ENCODE measurements around the gene OGFOD3.
"Not testable (repeated sequence)": the region's sequence is repeated elsewhere in the genome, so short reads cannot be mapped to it uniquely, and the experiment has no call there.

OGFOD3 gene, protein sequence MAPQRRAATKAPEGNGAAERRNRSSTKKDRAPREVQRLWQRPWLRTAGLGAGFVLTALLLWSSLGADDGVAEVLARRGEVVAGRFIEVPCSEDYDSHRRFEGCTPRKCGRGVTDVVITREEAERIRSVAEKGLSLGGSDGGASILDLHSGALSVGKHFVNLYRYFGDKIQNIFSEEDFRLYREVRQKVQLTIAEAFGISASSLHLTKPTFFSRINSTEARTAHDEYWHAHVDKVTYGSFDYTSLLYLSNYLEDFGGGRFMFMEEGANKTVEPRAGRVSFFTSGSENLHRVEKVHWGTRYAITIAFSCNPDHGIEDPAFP

GRCh38 chr17:82418001-82418986 is at the start of gene OGFOD3, which contains the start of gene HEXD:
Gene OGFOD3 (minus strand): TSS chr17:82418586. CDS start chr17:82418485, 101 bp downstream.
Gene HEXD (plus strand): TSS chr17:82418347. CDS start chr17:82419800, 1,453 bp downstream.
- DNase-seq = peak; percentile 92

DNA sequence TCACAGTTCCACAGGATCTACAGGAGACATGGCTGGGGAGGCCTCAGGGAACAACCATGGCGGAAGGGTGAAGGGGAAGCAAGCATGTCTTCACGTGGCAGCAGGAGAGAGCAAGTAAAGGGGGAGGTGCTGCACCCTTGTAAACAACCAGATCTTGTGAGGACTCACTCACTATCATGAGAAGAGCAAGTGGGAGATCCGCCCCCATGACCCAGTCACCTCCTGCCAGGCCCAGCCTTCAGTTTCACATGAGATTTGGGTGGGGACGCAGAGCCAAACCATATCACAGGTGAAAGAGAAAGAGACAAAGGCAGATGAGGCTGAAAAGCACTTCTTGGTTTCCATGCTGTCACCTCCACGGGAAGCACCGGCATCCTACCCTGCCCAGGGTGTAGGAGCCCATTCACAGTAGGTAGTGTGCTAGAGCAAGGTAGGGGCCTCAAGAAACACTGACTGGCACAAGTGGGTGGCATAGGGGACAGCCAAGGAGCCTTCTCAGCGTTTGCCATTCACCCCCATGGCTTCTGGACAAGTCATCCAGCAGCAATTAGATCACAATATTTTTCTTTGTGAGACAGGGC is 46.7 kb upstream of the OGFOD3 start:
- DNase-seq = no peak

DNA sequence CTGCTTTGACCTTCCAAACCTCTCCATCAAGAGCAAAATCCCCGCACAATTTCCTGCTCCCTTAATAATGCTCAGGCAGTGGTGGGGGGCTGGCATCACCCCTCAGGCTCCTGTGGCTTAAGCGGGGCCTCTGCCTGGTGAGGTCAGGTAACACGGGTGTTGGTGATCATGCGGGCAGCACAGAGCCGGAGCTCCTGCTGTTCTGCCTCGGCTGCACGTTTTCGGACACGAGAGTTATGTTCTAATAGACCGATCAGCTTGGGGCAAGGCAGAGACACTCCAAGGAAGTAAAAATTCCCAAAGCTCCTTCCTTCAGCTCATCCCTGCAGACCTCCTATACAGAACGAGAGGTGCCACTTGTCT is 46.2 kb upstream of the OGFOD3 start:
- no peak for DNase-seq

DNA sequence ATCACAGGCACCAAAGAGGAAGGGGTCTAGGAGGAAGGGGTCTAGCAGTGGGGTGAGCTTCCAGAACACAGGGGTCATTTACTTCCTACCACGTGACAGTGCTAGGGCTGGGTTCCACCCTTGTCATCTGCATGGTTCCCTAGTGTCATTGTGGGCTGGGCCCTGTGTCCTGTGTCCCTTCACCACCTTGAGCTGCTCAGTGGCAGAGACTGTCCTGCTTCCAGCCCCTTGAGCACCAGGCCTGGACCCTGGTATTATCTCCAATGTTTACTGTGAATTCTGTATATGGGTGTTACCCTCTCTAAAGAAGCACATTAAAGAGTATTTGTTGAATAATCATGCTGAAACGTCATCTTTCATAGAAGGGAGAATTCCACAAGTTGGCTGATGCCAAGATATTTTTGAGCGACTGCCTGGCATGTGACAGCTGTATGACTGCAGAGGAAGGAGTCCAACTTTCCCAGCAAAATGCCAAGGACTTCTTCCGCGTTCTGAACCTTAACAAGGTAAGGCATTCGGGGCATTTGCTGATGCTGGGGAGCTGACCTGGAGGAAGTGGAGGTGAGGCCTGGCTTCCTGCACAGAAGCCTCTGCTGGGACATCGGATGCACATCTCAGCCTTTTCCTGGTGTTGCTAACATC is 45.7 kb upstream of the OGFOD3 start:
- no peak for DNase-seq

DNA sequence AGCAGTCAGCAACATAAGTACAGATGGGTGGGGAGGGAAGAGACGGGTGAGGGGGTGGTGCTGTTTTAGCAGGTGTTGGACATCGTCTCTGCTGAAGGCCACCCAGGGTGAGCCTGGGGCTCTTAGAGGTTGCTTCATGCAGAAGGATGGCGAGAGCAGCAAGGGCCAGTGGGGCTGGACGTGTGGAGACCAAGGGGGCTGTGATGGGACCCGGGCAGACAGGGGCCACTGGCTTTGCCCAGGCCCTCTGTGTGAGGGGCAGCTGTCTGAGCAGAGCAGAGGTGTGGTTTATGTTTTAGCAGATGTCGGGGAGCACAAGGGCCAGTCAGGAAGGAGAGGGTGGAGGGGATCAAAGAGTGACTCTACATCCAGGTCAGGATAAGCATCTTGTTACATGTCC is 45.0 kb upstream of the OGFOD3 start:
- no peak for DNase-seq

DNA sequence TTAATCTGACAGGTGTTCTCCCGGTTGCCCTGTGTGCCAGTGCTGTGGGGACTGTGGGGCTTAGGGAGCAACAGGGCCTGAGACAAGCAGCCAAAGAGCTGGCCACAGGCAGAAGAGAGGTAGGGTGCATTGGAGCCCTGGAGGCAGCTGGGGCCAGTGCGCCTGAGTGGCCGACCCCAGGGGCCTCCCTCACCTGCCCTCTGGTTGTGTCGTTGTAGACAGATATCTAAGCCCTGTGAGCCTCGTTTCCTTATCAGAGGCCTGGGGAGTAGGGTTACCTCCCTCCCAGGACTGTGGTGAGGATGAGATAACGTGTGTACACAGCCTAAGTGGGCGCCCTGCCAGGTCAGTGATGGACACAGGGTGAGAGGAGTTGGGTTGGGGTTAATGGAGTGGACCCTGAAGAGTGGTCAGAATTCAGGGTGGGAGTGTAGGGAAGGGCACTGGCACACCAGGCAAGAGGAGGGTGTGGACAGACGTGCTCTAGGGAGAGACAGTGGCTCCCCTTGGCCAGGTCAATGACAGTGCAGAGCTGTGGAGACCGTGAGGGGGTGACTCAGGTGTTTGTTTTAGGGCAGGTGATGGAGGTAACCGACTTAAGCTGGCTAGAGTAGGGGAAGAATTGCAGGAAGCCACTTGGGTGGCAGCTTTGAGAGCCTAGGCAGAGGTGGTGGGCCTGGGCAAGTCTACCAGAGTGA is 43.6 kb upstream of the OGFOD3 start:
- no peak for DNase-seq

- DNase-seq = not testable (repeated sequence)
Observed at GRCh38 chr17:82459936-82460335, 41.5 kb upstream of the OGFOD3 start.

DNA sequence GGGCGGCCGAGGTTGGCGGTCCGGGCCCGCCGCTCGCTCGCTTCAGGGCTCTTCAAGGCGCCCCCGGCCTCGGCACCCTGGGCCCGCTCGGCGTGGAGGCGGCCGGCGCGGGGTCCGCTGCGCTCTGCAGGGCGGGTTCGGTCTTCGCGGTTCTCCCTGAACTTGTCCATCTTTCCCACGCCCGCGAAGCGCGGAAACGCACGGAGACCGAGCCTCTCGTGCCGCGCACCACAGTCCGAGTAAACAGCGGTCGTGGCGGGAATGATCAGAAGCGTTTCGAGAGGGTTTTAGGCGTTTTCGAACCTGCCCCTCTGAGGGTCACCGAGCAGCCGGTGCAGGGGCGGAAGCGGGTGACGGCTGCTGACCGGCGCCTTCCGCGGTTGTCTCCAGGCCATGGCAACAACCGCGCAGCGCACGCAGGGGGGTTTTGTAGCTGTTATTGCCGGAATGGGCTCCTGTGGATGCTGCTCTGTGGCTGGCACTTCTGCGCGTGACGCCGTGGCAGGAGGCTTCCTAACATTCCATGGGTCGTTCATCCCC is 40.6 kb upstream of the OGFOD3 start:
- DNase-seq = peak; percentile 49

DNA sequence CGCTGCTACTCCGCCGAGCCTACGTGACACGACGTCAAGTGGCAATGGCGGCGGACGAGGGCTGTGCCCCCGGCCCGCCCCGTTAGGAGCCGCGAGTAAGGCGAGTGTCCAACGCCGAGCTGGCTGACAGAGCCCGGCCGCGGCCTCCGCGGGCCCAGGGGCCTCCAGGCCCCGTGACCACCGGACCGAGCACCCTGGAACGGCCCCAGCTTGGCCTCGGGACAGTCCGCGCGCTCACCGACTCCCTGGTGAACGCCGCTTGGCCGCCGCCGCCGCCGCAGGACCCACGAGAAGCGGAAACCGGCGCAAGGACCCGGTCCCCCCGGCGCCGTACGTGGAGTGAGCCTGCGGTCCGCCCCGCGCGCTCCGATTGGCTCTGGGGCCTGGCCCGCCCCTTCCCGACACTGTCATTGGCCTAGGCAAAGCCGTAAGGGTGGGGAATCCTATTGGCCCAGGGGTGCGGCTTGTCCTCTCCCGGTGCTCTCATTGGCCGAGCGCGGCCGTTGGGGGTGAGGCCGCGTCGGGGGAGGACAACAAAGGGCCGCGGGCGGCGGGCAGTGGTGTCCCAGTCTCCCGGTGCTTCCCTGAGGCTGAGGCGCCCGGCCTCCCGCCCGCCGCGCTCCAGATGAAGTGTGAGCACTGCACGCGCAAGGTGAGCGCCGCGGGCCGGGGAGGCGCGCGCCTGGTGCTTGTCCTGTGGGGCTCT is 39.9 kb upstream of the OGFOD3 start, which contains the start of gene NARF:
Gene NARF (plus strand): TSS at position 563 of the 706 bp plus-strand sequence. CDS start 63 bp downstream, at position 626.
- peak; percentile 99 for DNase-seq

- no peak for DNase-seq
Observed at GRCh38 chr17:82457929-82458178, 39.5 kb upstream of the OGFOD3 start.

DNA sequence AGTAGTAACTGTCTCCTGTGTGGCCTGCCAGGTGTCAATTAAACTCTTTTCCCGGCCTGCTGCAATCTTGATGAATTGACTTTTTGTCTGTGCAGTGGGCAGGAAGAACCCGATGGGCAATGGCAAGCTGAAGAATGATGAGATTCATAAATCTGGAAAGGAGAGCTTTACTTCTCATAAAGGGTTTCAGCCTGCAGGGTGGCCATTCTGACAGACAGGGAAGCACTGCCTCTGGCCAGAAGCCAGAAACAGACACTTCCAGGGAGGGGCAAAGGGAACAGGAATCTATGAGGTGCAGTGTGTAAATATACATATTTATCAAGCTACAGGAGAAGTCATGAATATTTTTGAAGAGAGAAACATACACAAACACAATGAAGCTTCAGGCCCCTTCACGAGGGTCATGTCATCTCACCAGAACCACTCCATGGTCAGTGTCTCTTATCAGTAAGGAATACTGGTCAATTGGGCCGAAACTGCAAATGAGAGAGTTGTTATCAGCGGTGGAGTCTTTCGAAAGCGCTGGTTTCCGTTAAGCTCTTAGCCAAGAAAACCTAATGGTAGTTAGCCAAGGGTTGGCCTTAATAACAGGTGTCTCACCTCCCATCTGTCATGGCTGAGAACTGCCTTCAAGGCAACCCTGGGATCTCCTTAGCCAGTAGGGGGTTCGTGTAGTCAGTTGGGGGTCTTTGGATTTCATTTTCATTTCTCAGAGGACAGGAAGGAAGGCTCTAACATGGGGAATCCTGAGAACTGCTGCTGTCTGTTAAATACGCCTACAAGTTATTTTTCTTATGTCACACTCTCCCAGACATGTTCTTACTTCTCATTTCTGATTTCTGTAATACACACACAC is 38.9 kb upstream of the OGFOD3 start:
- DNase-seq = peak; percentile 67

GRCh38 chr17:82453706-82454105 is 35.3 kb upstream of the OGFOD3 start:
- DNase-seq = not testable (repeated sequence)

DNA sequence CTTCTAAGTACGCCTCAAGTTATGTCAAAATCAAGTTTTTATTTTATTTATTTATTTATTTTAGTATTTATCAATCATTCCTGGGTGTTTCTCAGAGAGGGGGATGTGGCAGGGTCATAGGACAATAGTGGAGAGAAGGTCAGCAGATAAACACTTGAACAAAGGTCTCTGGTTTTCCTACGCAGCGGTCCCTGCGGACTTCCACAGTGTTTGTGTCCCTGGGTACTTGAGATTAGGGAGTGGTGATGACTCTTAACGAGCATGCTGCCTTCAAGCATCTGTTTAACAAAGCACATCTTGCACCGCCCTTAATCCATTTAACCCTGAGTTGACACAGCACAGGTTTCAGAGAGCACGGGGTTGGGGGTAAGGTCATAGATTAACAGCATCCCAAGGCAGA is 34.8 kb upstream of the OGFOD3 start:
- not testable (repeated sequence) for DNase-seq

DNA sequence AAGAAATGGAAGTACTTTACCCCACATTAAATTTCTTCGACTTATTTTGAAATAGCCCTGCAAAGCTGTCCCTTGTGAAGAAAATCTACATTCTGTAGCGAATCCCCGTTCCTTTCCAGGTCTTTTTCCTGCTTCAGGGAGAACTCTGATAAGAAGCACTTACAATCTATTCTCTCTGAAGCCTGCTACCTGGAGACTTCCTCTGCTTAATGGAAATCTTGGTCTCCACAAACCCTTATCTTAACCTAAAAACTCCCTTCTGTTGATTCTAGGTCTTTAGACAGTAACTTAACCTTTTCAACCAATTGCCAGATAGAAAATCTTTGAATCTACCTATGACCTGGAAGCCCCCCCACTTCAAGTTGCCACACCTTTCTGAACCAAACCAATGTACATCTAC is 33.8 kb upstream of the OGFOD3 start:
- DNase-seq = no peak

DNA sequence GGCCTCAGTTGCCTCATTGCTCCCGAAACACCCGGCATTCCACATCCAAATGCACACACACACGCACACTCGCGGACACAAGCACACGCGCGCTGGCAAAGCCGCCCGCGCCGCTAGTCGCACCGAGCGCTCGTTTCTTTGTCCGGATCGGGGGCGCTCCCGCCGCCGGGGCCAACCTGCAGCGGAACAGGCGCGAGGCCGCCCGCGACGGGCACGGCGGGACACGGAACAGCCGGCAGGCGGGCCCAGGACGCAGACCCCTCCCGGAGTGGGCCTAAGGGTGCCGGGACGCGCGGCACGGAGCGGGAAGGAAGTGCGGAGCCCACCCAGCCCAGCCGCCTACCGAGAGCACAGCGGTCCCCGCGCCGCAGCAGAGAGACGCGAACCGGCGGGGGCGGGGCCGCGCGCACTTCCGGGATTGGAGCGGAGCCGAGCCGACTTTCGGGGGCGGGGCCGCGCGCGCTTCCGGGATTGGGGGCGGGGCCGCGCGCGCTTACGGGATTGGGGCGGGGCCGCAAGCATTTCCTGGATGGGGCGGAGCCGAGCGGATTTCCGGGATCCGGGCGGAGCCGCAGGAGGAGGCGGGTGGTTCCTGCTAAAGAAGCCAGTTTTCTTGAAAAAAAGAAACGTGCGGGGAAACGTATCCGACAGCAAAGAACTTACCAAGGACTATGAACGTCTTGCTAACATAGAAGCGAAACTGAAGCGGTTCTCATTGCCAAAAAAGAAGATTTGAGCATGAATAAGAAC is 32.1 kb upstream of the OGFOD3 start, which contains the start of gene CYBC1:
Gene CYBC1 (minus strand): TSS at position 396 of the 750 bp plus-strand sequence. CDS start 1,498 bp downstream, outside the sequence.
- peak; percentile 99 for DNase-seq

DNA sequence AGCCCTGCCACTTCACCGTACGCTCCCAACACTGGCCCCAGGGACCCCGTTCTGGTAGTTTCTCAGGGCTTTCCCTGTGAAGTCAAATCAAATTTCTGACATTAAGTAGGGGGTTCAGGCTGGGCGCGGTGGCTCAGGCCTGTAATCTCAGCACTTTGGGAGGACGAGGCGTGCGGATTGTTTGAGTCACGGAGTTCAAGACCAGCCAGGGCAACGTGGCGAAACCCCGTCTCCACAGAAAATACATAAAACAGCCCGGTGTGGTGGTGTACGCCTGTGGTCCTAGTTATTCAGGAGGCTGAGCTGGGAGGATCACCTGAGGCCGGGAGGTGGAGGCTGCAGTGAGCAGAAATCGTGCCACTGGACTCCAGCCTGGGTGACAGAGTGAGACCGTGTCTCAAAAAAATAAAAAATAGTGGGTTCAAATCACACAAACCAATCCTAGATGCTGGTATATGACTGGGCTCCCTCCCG is 31.5 kb upstream of the OGFOD3 start:
- peak; percentile 27 for DNase-seq

DNA sequence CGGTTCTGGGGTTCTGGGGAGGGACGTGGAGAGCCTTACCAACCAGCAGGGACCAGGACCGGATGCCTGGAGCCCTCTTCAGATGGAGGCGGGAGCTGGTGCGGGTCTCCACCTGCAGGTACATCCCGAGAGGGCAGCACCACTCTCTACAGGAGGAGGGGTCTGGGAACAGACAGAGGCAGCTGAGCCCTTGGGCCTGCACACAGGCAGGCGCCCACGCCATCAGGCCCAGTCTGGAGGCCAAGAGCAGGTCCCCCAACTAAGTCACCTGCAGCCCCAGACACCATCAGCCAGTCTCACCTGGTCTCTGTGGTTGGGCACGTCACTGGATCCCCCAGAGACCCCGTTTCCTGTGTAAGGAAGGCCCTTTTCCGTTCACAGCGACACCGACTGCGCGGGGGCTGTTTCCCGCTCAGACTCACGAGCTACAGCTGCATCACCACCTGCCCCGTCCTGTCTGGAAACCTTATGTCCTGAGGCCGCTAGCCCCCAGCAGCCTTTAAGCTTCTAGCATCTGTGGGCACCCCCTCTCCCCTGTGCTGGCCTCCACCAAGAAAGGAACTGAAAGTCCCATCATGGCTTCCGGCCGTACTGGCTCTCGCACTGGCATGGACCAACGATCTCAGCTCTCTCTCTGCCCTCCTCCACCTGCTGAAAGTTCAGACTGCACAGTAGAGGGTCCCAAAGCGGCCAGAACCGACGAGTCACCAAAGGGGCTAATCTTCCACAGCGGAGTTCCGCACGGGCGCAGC is 30.9 kb upstream of the OGFOD3 start:
- DNase-seq = peak; percentile 69

DNA sequence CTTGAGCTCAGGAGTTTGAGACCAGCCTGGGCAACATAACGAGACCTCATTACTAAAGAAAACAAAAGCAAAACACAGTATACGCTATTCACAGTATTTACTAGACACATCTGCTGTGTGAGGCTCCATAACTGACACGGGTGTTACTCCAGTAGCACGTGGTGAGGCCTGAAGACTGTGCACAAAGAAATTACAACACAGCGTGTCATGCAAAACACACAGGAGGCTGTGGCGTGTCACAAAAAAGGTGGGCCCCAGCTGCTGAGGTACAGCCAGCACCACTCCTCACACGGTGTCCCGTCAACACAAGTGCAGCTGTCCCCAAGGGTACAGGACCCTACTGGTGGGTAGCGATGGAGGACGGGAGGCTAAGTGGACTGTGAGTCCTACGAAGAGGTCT is 29.5 kb upstream of the OGFOD3 start:
- DNase-seq = no peak

GRCh38 chr17:82446649-82447048 is 28.3 kb upstream of the OGFOD3 start:
- DNase-seq = no peak
